GM19351 (cell line): Measurements from ENCODE around the gene HSD17B13.

Experiments
- ATAC-seq: cut with Tn5 transposase; IDR thresholded peaks from one replicate; pipeline ENCODE4 v1.9.1; 2021; ENCODE audit warnings: mild to moderate bottlenecking, moderate library complexity; ENCODE audit not compliant: unreplicated experiment

Gene HSD17B13

DNA sequence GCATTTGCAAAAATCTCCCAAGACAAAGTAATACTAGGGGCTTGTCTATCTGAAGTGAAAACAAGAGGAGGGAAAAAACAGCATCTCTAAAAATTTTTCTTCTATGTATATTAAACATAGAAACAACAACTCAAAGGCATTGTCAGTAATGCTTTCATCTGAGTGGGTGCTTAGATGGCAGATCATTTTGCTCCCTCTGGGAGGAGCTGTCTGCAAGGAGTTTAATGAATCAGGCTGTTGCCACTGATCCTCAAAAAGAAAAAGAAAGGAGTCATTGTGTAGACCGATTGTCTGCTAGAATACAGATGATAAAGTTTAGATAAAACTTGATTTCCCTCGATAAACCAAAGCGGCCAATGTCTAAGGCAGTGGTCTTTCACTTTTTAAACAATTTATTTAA, 52.5 kb downstream of the HSD17B13 start:
- no peak for ATAC-seq

DNA sequence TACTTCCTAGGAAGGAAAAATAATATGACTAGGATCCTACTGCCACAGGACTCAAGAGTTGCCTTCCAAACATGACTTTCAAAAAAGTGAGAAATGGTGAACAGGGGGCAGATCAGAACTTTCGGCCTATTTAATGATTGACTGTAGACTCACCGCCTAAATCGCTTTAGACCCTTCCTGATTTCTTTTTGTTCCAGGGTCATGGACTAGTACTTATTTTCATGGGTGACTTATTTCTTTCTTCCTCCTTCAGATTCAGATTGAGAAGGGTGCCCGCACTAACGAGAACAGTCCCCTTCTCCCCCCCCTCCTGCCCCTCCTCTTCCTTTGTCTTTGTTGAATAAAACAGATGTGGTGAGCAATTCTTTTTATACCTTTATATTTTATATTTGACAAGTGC, 54.3 kb downstream of the HSD17B13 start:
- ATAC-seq = no peak

DNA sequence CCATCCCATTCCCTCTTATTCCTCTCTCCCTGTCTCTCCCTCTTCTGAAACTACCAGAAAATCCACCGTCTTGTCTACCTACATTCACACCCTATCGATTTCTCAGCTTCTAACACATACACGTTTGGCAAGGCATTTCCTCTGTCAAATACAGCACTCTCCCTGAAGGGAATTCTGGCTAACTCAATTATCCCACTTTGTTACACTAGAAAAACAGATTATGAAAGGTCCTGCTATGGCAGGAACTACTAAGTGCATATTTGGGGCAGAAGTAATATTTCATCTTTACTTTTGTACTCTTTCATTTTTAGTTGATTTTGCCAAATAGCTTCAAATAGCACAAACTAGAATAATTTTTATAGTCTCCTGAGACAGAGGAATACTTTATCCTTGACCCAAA, 55.7 kb downstream of the HSD17B13 start:
- no peak for ATAC-seq

DNA sequence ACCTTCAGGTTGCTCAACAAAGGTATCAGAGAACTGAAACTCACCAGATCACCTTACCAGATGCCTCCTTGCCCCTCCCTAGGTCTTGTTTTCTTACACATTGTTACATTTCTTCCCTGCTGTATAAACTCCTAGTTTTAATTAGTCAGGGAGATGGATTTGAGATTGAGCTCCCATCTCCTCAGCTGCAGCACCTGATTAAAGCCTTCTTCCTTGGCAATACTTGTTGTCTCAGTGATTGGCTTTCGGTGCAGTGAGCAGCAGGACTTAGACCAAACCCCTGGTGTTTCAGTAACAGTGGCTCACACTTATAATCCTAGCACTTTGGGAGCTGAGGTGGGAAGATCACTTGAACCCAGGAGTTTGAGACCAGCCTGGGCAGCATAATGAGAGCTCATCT, 59.8 kb downstream of the HSD17B13 start:
- no peak for ATAC-seq

DNA sequence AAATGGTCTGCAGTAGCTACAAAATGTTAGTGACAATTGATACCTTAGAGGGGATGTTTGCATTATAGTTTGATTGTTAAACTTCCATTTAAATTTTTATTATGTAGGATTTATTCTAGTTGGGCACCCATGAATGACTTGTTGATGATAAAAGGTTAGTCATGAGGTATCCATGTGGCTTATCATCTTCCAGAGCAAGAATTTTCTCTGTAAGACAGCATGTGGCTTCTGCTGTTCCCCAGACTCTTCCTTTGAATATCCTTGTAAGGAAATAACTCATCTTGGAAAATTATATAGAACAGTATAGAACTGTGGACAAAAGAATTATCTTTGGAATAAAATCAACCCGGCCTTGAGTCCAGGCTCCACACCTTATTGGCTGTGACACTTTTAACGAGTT, 62.2 kb downstream of the HSD17B13 start:
- no peak for ATAC-seq

DNA sequence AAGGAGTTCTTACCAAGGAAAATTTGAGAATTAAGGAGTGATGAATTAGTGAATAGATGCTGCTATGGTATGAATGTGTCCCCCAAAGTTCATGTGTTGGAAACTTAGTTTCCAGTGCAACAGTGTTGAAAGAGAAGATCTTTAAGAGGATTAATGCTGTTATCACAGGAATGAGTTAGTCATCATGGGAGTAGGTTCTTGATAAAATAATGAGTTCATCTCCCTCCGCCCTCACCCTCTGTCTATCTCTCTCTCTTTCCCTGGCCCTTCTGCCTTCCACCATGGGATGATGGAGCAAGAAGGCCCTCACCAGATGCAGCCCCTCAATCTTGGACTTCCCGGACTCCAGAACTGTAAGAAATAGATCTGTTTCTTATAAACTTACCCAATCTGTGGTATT, 64.0 kb downstream of the HSD17B13 start:
- no peak for ATAC-seq

DNA sequence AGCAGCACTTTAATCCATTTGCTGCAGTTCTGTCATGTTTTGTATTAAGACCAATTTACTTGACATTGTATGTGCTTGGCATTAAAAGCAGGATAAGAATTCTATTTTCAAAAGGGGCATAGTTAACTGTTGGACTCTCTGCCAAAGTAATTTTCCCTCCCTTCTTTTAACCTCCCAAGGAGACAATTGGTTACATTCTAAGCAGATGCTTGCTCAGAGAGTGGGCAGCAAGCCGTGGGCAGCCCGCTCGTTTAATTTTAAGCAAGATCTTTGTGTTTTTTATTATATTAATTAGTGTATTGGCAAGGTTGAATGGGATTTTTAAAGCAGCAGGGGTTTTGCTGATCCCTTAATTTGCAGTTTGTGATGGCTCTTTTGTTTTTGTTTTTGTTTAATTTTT, 65.2 kb downstream of the HSD17B13 start:
- ATAC-seq = no peak

DNA sequence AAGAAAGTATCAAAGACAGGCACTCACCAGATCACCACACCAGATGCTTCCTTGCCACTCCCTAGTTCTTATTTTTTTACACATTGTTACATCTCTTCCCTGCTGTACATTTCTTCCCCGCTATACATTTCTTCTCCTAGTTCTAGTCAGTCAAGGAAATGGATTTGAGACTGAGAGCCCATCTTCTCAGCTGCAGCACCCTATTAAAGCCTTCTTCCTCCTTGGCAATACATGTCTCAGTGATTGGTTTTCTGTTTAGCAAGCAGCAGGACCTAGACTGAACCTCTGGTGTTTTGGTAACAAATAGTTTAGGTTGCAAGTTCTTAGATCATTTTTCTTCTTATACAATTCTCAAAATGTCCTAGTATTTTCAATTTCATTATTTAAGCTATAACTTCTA, 66.9 kb downstream of the HSD17B13 start:
- ATAC-seq = no peak
